ENCODE data around the gene MXD4. TPM values are rescaled to one million over a fixed set of nuclear protein-coding genes. Genes with fewer than 3 reads are reported as not detected.

The MXD4 gene
- total RNA-seq, 2 experiments from 2014 or later = 1.5 to 2.3 TPM

GRCh38 chr4:2262944-2263250 lies 988 bp upstream of the MXD4 start:
- H3K36me3 Mint-ChIP-seq (ENCODE audit: low read depth) = no peaks in the 10 kb centered on the region
- H3K27ac Mint-ChIP-seq = peak overlapping the region; percentile 66
- H3K9me3 Mint-ChIP-seq = no peaks in the 10 kb centered on the region
- no peak for TF ChIP-seq CTCF (IDR thresholded peaks at IDR 0.05)
- DNase-seq (no peak), ATAC-seq (no peak)
- H3K4me1 Mint-ChIP-seq (ENCODE audit: low read depth) = no peaks in the 10 kb centered on the region
- ChIA-PET CTCF (no interaction called here), POLR2A (interaction anchor here (0.8 to 2.3 kb wide), 2 partner anchors 28 to 150 kb away, joined by 3 to 6 read pairs; no protein-coding TSS in a partner anchor)
- intact Hi-C loops (cut with micrococcal nuclease) = loop anchor here (2.0 kb wide), 1 partner anchor 150 kb away; no protein-coding TSS in a partner anchor
- H3K4me3 Mint-ChIP-seq = peak overlapping the region; percentile 69
- no peaks in the 10 kb centered on the region for H3K27me3 Mint-ChIP-seq

GRCh38 chr4:2262145-2262943 lies 435 bp upstream of the MXD4 start:
- ChIA-PET POLR2A (interaction anchor here (0.8 to 2.3 kb wide), 3 partner anchors 29 to 206 kb away, joined by 3 to 6 read pairs (median 5); partner anchors contain the start of gene RNF4), CTCF (interaction anchor here (0.6 to 1.3 kb wide), 4 partner anchors 20 to 150 kb away, joined by 3 to 4 read pairs (median 3); partner anchors contain the start of genes HAUS3 and POLN)
- Mint-ChIP-seq H3K4me1 (ENCODE audit: low read depth) (no peaks in the 10 kb centered on the region), H3K27me3 (no peaks in the 10 kb centered on the region), H3K4me3 (peak overlapping the region; percentile 69), H3K9me3 (no peaks in the 10 kb centered on the region), H3K27ac (peak overlapping the region; percentile 66), H3K36me3 (ENCODE audit: low read depth) (no peaks in the 10 kb centered on the region)
- DNase-seq = peak; percentile 99
- no peak for TF ChIP-seq CTCF (IDR thresholded peaks at IDR 0.05)
- intact Hi-C loops (cut with micrococcal nuclease) = loop anchor here (2.0 kb wide), 1 partner anchor 150 kb away; no protein-coding TSS in a partner anchor
- peak; percentile 93 for ATAC-seq

- intact Hi-C loops (cut with micrococcal nuclease) = no loop called here
- Mint-ChIP-seq H3K4me3 (peak overlapping the region; percentile 62), H3K9me3 (no peaks in the 10 kb centered on the region), H3K36me3 (ENCODE audit: low read depth) (no peaks in the 10 kb centered on the region), H3K4me1 (ENCODE audit: low read depth) (no peaks in the 10 kb centered on the region), H3K27me3 (no peaks in the 10 kb centered on the region), H3K27ac (no peak overlapping the region)
- POLR2A ChIA-PET = interaction anchor here (1.2 to 2.2 kb wide), 2 partner anchors 10 to 207 kb away, joined by 4 to 5 read pairs; partner anchors contain the start of gene RNF4
- ATAC-seq (peak; percentile 11), DNase-seq (peak; percentile 62)
- CTCF ChIA-PET = interaction anchor here (1.0 to 1.3 kb wide), 3 partner anchors 19 to 151 kb away, joined by 3 read pairs; partner anchors contain the start of genes HAUS3 and POLN
- TF ChIP-seq CTCF (IDR thresholded peaks at IDR 0.05) = no peak
These were observed 628 bp downstream of the MXD4 start for GRCh38 chr4:2261110-2261852.

GRCh38 chr4:2260344-2261109 lies 1.4 kb downstream of the MXD4 start:
- ATAC-seq = no peak
- no peak overlapping the region for H3K27ac Mint-ChIP-seq
- no peaks in the 10 kb centered on the region for H3K36me3 Mint-ChIP-seq (ENCODE audit: low read depth)
- no peaks in the 10 kb centered on the region for H3K4me1 Mint-ChIP-seq (ENCODE audit: low read depth)
- peak; percentile 1 for DNase-seq
- intact Hi-C loops (cut with micrococcal nuclease) = no loop called here
- peak overlapping the region; percentile 60 for H3K4me3 Mint-ChIP-seq
- ChIA-PET POLR2A (interaction anchor here (1.0 to 2.2 kb wide), 4 partner anchors 10 to 208 kb away, joined by 3 to 5 read pairs (median 4); partner anchors contain the start of gene RNF4), CTCF (interaction anchor here (1.2 to 1.3 kb wide), 2 partner anchors 20 to 152 kb away, joined by 3 read pairs; no protein-coding TSS in a partner anchor)
- no peaks in the 10 kb centered on the region for H3K9me3 Mint-ChIP-seq
- H3K27me3 Mint-ChIP-seq = no peaks in the 10 kb centered on the region
- TF ChIP-seq CTCF (IDR thresholded peaks at IDR 0.05) = no peak

Data from activated CD8-positive, alpha-beta T cell treated with anti-CD3 and anti-CD28 coated beads for 36 hours (primary cell).